GM19351 (cell line): ENCODE results near the gene RBFA.

Experiments
- ATAC-seq: cut with Tn5 transposase; IDR thresholded peaks from one replicate; pipeline ENCODE4 v1.9.1; 2021; ENCODE audit warnings: mild to moderate bottlenecking, moderate library complexity; ENCODE audit not compliant: unreplicated experiment

The RBFA gene

DNA sequence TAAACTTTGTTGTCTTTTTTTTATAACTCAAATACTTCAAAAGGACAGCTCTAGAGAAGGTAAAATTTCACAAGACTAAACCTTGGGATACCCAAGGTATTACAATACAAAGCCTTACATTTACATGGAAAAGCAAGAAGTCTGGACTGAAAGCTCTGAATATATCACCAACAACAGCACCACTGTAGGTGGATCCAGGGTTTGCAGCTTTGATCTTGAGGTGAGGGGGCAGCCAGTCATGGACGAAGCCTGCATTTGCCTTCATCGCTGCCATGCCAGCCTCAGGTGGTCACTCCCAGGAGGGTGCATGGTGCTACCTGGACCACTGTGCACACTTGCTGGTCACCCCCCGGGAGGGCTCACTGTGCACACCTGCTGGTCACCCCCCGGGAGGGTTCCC is 36.6 kb downstream of the RBFA start:
- no peak for ATAC-seq

DNA sequence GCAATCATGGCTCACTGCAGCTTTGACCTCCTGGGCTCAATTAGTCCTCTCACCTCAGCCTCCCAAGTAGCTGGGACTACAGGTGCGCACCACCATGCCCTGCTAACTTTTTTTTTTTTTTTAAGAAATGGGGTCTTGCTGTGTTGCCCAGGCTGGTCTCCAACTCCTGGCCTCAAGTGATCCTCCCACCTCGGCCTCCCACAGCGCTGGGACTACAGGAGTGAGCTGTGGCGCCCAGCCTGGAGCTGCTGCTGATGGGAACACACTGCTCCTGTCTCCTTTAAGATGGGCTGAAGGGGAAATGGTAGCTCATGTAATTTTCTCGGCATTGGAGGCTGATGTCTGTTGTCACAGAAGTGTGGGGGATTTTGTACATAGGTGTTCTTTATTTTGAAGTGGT is 39.9 kb downstream of the RBFA start:
- ATAC-seq = no peak

DNA sequence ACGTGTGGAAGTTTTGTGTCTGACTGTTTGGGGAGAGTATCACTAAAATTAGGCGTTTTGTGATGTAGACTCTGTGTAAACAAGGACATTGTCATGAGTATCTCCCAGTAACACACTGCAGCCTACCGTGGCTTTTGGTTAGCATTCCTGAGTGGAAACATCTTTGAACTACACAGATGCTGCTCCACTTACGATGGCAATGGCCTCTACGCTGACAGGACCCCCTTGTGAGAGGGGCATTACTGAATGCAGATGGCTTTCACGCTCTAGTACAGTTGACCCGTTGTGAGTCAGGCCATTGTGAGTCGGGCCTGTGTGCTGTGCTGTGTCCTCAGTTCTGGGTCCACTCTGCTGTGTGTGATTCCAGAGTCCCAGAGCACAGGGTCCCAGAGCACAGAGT is 40.5 kb downstream of the RBFA start:
- ATAC-seq = no peak

DNA sequence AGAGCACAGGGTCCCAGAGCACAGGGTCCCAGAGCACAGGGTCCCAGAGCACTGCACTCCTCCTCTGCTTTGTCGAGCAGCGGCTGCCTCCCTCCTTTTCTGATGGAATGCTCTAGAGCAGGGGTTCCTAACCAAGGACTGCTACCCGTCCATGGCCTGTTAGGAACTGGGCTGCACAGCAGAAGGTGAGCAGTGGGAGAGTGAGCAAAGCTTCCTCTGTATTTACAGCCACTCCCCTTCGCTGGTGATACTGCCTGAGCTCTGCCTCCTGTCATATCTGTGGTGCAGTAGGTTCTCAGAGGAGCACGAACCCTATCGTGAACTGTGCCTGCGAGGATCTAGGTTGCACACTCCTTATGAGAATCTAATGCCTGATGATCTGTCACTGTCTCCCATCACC is 41.7 kb downstream of the RBFA start:
- ATAC-seq = no peak

DNA sequence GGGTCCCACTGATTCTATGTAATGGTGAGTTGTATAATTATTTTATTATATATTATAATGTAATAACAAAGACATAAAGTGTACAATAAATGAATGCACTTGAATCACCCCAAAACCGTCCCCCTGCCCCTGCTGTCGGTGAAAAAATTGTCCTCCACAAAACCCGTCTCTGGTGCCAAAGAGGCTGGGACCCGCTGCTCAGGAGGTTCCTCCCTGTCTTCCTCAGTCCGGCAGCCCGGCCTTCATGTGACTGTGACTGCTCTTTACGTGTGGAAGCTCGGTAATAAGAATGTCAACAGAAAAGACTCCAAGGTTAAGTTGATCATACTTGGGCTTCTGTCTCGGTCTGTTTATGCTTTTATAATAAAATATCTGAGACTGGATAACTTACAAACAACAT is 42.1 kb downstream of the RBFA start:
- ATAC-seq = no peak

DNA sequence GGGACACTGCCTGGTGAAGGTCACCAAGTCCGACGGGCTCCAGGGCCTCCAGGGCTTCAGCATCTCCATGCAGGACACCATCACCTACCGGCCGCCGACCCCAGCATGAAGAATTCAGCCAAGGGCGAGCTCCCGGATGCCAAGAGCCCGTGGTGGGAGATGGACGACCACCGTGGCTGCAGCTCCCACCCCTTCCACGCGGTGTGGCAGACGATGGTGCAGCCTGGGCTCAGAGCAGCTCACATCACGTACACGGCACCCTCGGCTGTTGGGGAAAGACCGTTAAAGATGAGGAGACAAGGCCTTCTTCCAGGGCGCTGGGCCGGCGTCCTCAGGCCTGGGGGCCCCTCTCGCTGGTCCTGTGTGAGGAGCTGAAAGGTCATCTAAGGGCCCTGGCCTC is 43.6 kb downstream of the RBFA start:
- ATAC-seq = no peak
